ENCODE results near the gene WDR7. TPM values are rescaled to one million over a fixed set of nuclear protein-coding genes. Genes with fewer than 3 reads are reported as not detected.

Gene WDR7
- total and polyA plus RNA-seq, 2 experiments from 2014 or later, result 7.0 to 14.8 TPM

DNA sequence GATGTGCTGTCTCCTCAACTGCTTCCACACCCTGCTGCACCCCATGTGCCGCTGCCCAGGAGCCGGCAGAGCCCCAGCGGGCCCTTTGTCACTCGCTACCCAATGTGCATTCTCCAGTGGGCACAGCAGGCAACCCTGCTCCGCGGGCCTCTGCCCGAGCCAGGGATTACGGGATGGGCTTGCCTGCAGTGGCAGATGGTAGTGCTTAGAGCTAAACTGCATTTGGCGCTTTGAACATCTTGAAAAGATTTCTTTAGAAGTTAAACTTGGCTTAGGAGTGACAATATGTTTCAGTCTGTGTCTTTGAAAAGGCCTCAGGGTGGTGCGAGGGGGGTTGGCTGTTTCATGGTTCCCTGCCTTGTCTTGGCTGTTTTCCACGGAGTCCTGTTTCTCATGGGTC is 411.7 kb downstream of the WDR7 start (continued):
- TF ChIP-seq, protein P1, sequence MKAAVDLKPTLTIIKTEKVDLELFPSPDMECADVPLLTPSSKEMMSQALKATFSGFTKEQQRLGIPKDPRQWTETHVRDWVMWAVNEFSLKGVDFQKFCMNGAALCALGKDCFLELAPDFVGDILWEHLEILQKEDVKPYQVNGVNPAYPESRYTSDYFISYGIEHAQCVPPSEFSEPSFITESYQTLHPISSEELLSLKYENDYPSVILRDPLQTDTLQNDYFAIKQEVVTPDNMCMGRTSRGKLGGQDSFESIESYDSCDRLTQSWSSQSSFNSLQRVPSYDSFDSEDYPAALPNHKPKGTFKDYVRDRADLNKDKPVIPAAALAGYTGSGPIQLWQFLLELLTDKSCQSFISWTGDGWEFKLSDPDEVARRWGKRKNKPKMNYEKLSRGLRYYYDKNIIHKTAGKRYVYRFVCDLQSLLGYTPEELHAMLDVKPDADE (IDR thresholded peaks at IDR 0.05), result no peak
- no peak for TF ChIP-seq STAT1 (IDR thresholded peaks at IDR 0.05; ENCODE audit: unreplicated experiment)
- TF ChIP-seq NANOG (IDR thresholded peaks at IDR 0.05; ENCODE audit: borderline replicate concordance), result no peak

DNA sequence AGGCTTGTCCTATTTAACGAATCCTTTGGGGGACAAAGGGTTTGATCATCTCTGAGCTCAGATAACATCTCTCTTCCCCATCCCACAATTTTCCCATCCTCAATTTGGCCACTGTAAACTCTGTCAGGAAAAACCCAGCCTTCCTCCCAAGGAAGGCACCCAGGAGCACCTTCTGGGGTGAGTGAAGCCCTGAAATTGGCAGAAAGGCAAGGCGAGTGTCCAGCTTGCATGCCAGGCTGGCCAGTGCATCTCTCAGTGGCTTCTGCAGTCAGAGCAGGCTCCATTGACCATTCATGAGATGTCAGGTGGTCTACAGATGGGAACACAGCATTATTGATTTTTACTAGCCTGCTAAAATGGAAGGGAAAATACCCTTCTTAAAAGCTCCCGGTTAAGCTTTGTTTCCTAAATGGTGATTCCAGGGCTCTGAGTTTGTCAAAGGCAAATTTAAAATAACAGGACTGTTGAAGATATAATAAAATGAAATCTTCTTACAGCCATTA is 412.5 kb downstream of the WDR7 start:
- H3K4me1 ChIP-seq (ENCODE audit: insufficient read depth), result peaks cover 11% of the 10 kb centered on the region; the same call in 1 of the 2 replicates
- no peak overlapping the region for H3K27ac Mint-ChIP-seq
- no peak overlapping the region for H3K4me3 ChIP-seq
- no peaks in the 10 kb centered on the region for H3F3A ChIP-seq (replicated peaks; ENCODE audit: low read depth)
- no peaks in the 10 kb centered on the region; the same call in 1 of the 2 replicates for H3K36me3 ChIP-seq (ENCODE audit: insufficient read depth)
- TF ChIP-seq POLR2AphosphoS5 (IDR thresholded peaks at IDR 0.05; ENCODE audit: low read depth) (no peak), JUNB (IDR thresholded peaks at IDR 0.05; ENCODE audit: unreplicated experiment) (no peak), ZNF331 (CRISPR knock-in tag; IDR thresholded peaks at IDR 0.05; ENCODE audit: low read depth) (no peak)
- ATAC-seq (no peak), DNase-seq (ENCODE audit: low spot score) (no peak)
- H3K9me2 ChIP-seq (ENCODE audit: insufficient read depth), result no peaks in the 10 kb centered on the region
- H4K20me1 ChIP-seq (replicated peaks; ENCODE audit: insufficient read depth), result no peaks in the 10 kb centered on the region
- no peak overlapping the region for H2AFZ ChIP-seq
- H3K27ac ChIP-seq (ENCODE audit: low read depth), result no peak overlapping the region; the same call in 1 of the 2 replicates
- no peaks in the 10 kb centered on the region for H3K36me3 Mint-ChIP-seq (ENCODE audit: low read depth)
- peaks cover 3% of the 10 kb centered on the region for H3K27me3 Mint-ChIP-seq (ENCODE audit: insufficient read depth, low read depth, poor library complexity)
- H3K79me2 ChIP-seq (replicated peaks; ENCODE audit: insufficient read depth), result no peaks in the 10 kb centered on the region
- H3K9me3 Mint-ChIP-seq, result no peaks in the 10 kb centered on the region
- peaks cover 17% of the 10 kb centered on the region for H3K4me1 Mint-ChIP-seq
- no peaks in the 10 kb centered on the region for H3K27me3 ChIP-seq (ENCODE audit: insufficient read depth)
- peak overlapping the region; percentile 55; the same call in 1 of the 2 replicates for H3K4me2 ChIP-seq
- no peak overlapping the region for H3K4me3 Mint-ChIP-seq

DNA sequence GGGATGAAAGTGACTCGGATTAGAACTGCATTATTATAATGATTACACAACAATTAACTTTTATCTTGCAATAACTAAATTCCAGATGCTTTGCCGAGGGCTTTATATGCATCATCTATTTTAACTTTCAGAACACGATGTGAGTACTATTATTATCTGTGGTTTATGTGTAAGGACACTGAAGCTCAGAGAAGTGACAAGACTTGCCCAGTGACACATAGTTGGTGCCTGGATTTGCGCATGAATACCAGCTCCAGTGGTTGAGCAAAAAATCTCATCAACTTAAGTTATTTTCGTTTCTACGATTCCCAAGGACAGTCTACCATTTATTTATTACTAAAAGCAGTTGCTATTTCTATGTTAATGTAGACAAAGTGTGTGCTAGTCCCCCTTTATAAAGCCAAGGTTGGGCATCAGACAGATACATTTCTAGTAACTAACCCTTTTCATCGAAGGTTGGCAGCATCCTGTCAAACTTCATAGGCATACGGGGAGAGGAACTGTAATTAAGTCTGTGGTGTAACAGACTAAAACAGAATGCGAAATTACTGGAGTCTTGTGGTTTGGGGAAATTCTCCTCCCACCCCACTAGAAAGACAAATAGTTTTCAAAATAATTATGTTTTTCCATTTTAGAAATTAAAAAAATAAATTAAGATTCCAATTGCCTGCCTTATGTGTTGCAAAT is 422.5 kb downstream of the WDR7 start:
- Mint-ChIP-seq H3K36me3 (ENCODE audit: low read depth) (no peaks in the 10 kb centered on the region), H3K4me3 (no peak overlapping the region), H3K4me1 (peaks cover 47% of the 10 kb centered on the region), H3K27ac (no peak overlapping the region), H3K9me3 (no peaks in the 10 kb centered on the region), H3K27me3 (ENCODE audit: insufficient read depth, low read depth, poor library complexity) (peaks cover 13% of the 10 kb centered on the region)
- Histone ChIP-seq H3K79me2 (replicated peaks; ENCODE audit: insufficient read depth) (no peaks in the 10 kb centered on the region), H3K27me3 (ENCODE audit: insufficient read depth) (no peaks in the 10 kb centered on the region), H3K27ac (ENCODE audit: low read depth) (no peak overlapping the region), H3K9me2 (ENCODE audit: insufficient read depth) (no peaks in the 10 kb centered on the region), H3K4me2 (no peak overlapping the region), H3K4me3 (no peak overlapping the region), H3F3A (replicated peaks; ENCODE audit: low read depth) (0 out of 2 replicates have a peak, but pooled peaks cover 5% of the 10 kb centered on the region), H4K20me1 (replicated peaks; ENCODE audit: insufficient read depth) (no peaks in the 10 kb centered on the region), H2AFZ (no peak overlapping the region), H3K4me1 (ENCODE audit: insufficient read depth) (peaks cover 36% of the 10 kb centered on the region), H3K36me3 (ENCODE audit: insufficient read depth) (no peaks in the 10 kb centered on the region)
- no peak for ATAC-seq
- no peak for DNase-seq (ENCODE audit: low spot score)
- TF ChIP-seq, protein P2, sequence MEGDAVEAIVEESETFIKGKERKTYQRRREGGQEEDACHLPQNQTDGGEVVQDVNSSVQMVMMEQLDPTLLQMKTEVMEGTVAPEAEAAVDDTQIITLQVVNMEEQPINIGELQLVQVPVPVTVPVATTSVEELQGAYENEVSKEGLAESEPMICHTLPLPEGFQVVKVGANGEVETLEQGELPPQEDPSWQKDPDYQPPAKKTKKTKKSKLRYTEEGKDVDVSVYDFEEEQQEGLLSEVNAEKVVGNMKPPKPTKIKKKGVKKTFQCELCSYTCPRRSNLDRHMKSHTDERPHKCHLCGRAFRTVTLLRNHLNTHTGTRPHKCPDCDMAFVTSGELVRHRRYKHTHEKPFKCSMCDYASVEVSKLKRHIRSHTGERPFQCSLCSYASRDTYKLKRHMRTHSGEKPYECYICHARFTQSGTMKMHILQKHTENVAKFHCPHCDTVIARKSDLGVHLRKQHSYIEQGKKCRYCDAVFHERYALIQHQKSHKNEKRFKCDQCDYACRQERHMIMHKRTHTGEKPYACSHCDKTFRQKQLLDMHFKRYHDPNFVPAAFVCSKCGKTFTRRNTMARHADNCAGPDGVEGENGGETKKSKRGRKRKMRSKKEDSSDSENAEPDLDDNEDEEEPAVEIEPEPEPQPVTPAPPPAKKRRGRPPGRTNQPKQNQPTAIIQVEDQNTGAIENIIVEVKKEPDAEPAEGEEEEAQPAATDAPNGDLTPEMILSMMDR (conservative IDR thresholded peaks at IDR 0.05; ENCODE audit: low read depth in 2 of 2), result no peak
- no peak for TF ChIP-seq NANOG (IDR thresholded peaks at IDR 0.05; ENCODE audit: borderline replicate concordance)
- no peak for TF ChIP-seq CREB1 (CRISPR knock-in tag; IDR thresholded peaks at IDR 0.05; ENCODE audit: low read depth)
- no peak for TF ChIP-seq EZH2 (IDR thresholded peaks at IDR 0.05; ENCODE audit: low read depth, unreplicated experiment)
- TF ChIP-seq, protein P3, sequence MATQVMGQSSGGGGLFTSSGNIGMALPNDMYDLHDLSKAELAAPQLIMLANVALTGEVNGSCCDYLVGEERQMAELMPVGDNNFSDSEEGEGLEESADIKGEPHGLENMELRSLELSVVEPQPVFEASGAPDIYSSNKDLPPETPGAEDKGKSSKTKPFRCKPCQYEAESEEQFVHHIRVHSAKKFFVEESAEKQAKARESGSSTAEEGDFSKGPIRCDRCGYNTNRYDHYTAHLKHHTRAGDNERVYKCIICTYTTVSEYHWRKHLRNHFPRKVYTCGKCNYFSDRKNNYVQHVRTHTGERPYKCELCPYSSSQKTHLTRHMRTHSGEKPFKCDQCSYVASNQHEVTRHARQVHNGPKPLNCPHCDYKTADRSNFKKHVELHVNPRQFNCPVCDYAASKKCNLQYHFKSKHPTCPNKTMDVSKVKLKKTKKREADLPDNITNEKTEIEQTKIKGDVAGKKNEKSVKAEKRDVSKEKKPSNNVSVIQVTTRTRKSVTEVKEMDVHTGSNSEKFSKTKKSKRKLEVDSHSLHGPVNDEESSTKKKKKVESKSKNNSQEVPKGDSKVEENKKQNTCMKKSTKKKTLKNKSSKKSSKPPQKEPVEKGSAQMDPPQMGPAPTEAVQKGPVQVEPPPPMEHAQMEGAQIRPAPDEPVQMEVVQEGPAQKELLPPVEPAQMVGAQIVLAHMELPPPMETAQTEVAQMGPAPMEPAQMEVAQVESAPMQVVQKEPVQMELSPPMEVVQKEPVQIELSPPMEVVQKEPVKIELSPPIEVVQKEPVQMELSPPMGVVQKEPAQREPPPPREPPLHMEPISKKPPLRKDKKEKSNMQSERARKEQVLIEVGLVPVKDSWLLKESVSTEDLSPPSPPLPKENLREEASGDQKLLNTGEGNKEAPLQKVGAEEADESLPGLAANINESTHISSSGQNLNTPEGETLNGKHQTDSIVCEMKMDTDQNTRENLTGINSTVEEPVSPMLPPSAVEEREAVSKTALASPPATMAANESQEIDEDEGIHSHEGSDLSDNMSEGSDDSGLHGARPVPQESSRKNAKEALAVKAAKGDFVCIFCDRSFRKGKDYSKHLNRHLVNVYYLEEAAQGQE (IDR thresholded peaks at IDR 0.05; ENCODE audit: unreplicated experiment), result no peak
- no peak for TF ChIP-seq ZNF114 (CRISPR knock-in tag; IDR thresholded peaks at IDR 0.05)
- no peak for TF ChIP-seq STAT1 (IDR thresholded peaks at IDR 0.05; ENCODE audit: unreplicated experiment)
